Activated CD4-positive, alpha-beta T cell treated with anti-CD3 and anti-CD28 coated beads, Interleukin-2, amount 50 U/mL, for 1 hour (primary cell): ENCODE data around the gene OTULINL.
"Not testable (repeated sequence)": the region's sequence is repeated elsewhere in the genome, so short reads cannot be mapped to it uniquely, and the experiment has no call there.

Experiments
- DNase-seq: peaks from one replicate; pipeline ENCODE4 v3.0.0-alpha.2; 2020

Gene OTULINL

GRCh38 chr5:14581106-14581890 lies at the start of gene OTULINL:
Gene OTULINL (plus strand): TSS chr5:14581792. CDS start chr5:14581895, 103 bp downstream.
- peak; percentile 84 for DNase-seq

- DNase-seq = no peak
Measured at GRCh38 chr5:14532180-14532579, 49.4 kb upstream of the OTULINL start.

- DNase-seq = no peak
Measured at GRCh38 chr5:14534773-14535172, 46.8 kb upstream of the OTULINL start.

- DNase-seq = no peak
Measured at GRCh38 chr5:14545308-14545707, 36.3 kb upstream of the OTULINL start.

GRCh38 chr5:14545862-14546261 lies 35.7 kb upstream of the OTULINL start:
- no peak for DNase-seq

GRCh38 chr5:14547666-14548065 lies 33.9 kb upstream of the OTULINL start:
- no peak for DNase-seq

GRCh38 chr5:14551211-14551610 lies 30.4 kb upstream of the OTULINL start:
- no peak for DNase-seq

- DNase-seq = no peak
Measured at GRCh38 chr5:14552017-14552416, 29.6 kb upstream of the OTULINL start.

GRCh38 chr5:14554288-14554687 lies 27.3 kb upstream of the OTULINL start:
- not testable (repeated sequence) for DNase-seq

- no peak for DNase-seq
Measured at GRCh38 chr5:14556015-14556414, 25.6 kb upstream of the OTULINL start.

- no peak for DNase-seq
Measured at GRCh38 chr5:14557203-14557770, 24.3 kb upstream of the OTULINL start.

- no peak for DNase-seq
Measured at GRCh38 chr5:14557791-14558415, 23.7 kb upstream of the OTULINL start.

GRCh38 chr5:14560091-14560595 lies 21.4 kb upstream of the OTULINL start:
- DNase-seq = no peak

- DNase-seq = no peak
Measured at GRCh38 chr5:14561741-14562140, 19.9 kb upstream of the OTULINL start.

GRCh38 chr5:14568333-14568732 lies 13.3 kb upstream of the OTULINL start:
- DNase-seq = no peak

GRCh38 chr5:14569948-14570691 lies 11.5 kb upstream of the OTULINL start:
- no peak for DNase-seq

- DNase-seq = no peak
Measured at GRCh38 chr5:14571901-14572300, 9.7 kb upstream of the OTULINL start.

- DNase-seq = no peak
Measured at GRCh38 chr5:14572385-14572784, 9.2 kb upstream of the OTULINL start.

- no peak for DNase-seq
Measured at GRCh38 chr5:14572836-14573235, 8.8 kb upstream of the OTULINL start.

GRCh38 chr5:14574096-14574495 lies 7.5 kb upstream of the OTULINL start:
- DNase-seq = no peak

- DNase-seq = no peak
Measured at GRCh38 chr5:14574891-14575508, 6.6 kb upstream of the OTULINL start.

- no peak for DNase-seq
Measured at GRCh38 chr5:14576206-14576605, 5.4 kb upstream of the OTULINL start.
